Activated CD8-positive, alpha-beta memory T cell treated with anti-CD3 and anti-CD28 coated beads for 36 hours (primary cell): ENCODE measurements around the gene RAB26. TPM values are rescaled to one million over a fixed set of nuclear protein-coding genes. Genes with fewer than 3 reads are reported as not detected.
"Not testable (repeated sequence)": the region's sequence is repeated elsewhere in the genome, so short reads cannot be mapped to it uniquely, and the experiment has no call there.

ENCODE experiments used
- CTCF ChIA-PET: fragments of 350-600 bp; sonication (Branson Sonifier 250); formaldehyde crosslinking; loops from one replicate; lab custom pipeline; 2021; ENCODE audit warnings: antibody characterized with exemption; lab: Charles Lee
- POLR2A ChIA-PET: fragments of 350-600 bp; sonication (Branson Sonifier 250); formaldehyde crosslinking; loops from one replicate; lab custom pipeline; 2021; ENCODE audit warnings: antibody characterized with exemption; lab: Charles Lee
- total RNA-seq, 2 experiments: library from RNA; stranded (reverse); gene quantifications; one replicate each; pipeline ENCODE4 v1.2.3, GENCODE V29; 2021

Gene RAB26
- total RNA-seq, 2 experiments from 2014 or later = 0.42 TPM; not detected in 1

DNA sequence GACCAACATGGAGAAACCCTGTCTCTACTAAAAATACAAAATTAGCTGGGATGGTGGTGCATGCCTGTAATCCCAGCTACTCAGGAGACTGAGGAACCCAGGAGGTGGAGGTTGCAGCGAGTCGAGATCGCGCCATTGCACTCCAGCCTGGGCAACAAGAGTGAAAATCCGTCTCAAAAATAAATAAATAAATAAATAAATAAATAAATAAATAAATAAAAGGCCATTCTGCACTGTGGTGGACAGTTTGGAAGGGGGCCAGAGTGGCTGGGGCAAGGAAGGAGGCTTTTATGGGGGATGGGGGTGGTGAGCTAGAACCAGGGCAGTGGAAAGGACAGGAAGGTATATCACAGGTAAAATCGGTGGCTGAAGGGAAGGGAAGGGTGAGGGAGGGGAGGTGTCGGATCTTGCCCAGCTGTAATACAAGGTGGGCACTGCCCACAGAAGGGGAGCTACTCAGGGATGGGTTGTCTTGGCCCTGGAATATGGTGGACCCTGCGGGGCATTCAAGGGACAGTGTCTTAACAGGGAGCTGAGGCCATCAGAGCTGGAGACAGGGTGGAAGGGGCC lies 54.8 kb downstream of the RAB26 start:
- CTCF ChIA-PET = interaction anchor here (0.6 kb wide), 1 partner anchor 63 kb away, joined by 3 read pairs; no protein-coding TSS in a partner anchor
- POLR2A ChIA-PET = not testable (repeated sequence)

Other genes starting within 250 kb of the RAB26 start
- gene HS3ST6, start 230.2 kb upstream of the RAB26 start, total RNA-seq = not detected
- gene MSRB1, start 205.4 kb upstream of the RAB26 start, total RNA-seq = 10 to 100 TPM; 23.5 to 24.7 TPM
- under 1 TPM in 1 of 2 experiments, not detected in 1; 0.36 TPM for gene RPL3L, start 193.9 kb upstream of the RAB26 start, total RNA-seq
- gene NDUFB10, start 189.1 kb upstream of the RAB26 start, total RNA-seq = 100 to 1,000 TPM; 153 to 155 TPM
- gene RPS2, start 183.8 kb upstream of the RAB26 start, total RNA-seq = 1,000 to 10,000 TPM; 4,851 to 4,954 TPM
- not detected for gene RNF151, start 181.8 kb upstream of the RAB26 start, total RNA-seq
- 10 to 100 TPM; 73.5 to 74.8 TPM for gene TBL3, start 176.6 kb upstream of the RAB26 start, total RNA-seq
- under 1 TPM; 0.23 to 0.36 TPM for gene NOXO1, start 167.2 kb upstream of the RAB26 start, total RNA-seq
- gene GFER, start 164.4 kb upstream of the RAB26 start, total RNA-seq = 10 to 100 TPM; 39.1 to 43.3 TPM
- gene SYNGR3, start 158.7 kb upstream of the RAB26 start, total RNA-seq = 1 to 10 TPM; 4.6 to 4.7 TPM
- gene ZNF598, start 138.8 kb upstream of the RAB26 start, total RNA-seq = 10 to 100 TPM; 94.2 to 95.6 TPM
- 10 to 100 TPM; 15.8 to 18.1 TPM for gene NPW, start 128.8 kb upstream of the RAB26 start, total RNA-seq
- 1 to 10 TPM; 4.0 to 5.2 TPM for gene NHERF2, start 121.7 kb upstream of the RAB26 start, total RNA-seq
- gene NTHL1, start 100.8 kb upstream of the RAB26 start, total RNA-seq = 10 to 100 TPM; 34.5 to 34.8 TPM
- gene TSC2, start 100.6 kb upstream of the RAB26 start, total RNA-seq = 10 to 100 TPM; 80.2 to 84.5 TPM
- 10 to 100 TPM; 65.3 to 70.7 TPM for gene PKD1, start 12.7 kb upstream of the RAB26 start, total RNA-seq
- gene TRAF7, start 7.2 kb downstream of the RAB26 start, total RNA-seq = 100 to 1,000 TPM; 102 to 109 TPM
- under 1 TPM; 0.23 to 0.70 TPM for gene CASKIN1, start 48.0 kb downstream of the RAB26 start, total RNA-seq
- gene MLST8, start 56.8 kb downstream of the RAB26 start, total RNA-seq = 10 to 100 TPM; 81.8 to 83.2 TPM
- gene BRICD5, start 62.2 kb downstream of the RAB26 start, total RNA-seq = 10 to 100 TPM; 12.6 to 13.3 TPM
- gene PGP, start 66.2 kb downstream of the RAB26 start, total RNA-seq = 10 to 100 TPM; 31.6 to 32.6 TPM
- 10 to 100 TPM; 25.6 to 29.4 TPM for gene E4F1, start 75.0 kb downstream of the RAB26 start, total RNA-seq
- gene DNASE1L2, start 87.8 kb downstream of the RAB26 start, total RNA-seq = 1 to 10 TPM; 1.3 to 1.4 TPM
- 10 to 100 TPM; 35.6 to 36.6 TPM for gene ECI1, start 103.0 kb downstream of the RAB26 start, total RNA-seq
- 100 to 1,000 TPM; 370 to 387 TPM for gene RNPS1, start 119.5 kb downstream of the RAB26 start, total RNA-seq
- gene ABCA3, start 192.1 kb downstream of the RAB26 start, total RNA-seq = 1 to 10 TPM; 6.9 to 7.4 TPM